ENCODE data around the gene LGI4. TPM values are rescaled to one million over a fixed set of nuclear protein-coding genes. Genes with fewer than 3 reads are reported as not detected.

LGI4 gene
- total and polyA plus RNA-seq, 4 experiments from 2014 or later = 0.72 to 0.81 TPM; not detected in 2

DNA sequence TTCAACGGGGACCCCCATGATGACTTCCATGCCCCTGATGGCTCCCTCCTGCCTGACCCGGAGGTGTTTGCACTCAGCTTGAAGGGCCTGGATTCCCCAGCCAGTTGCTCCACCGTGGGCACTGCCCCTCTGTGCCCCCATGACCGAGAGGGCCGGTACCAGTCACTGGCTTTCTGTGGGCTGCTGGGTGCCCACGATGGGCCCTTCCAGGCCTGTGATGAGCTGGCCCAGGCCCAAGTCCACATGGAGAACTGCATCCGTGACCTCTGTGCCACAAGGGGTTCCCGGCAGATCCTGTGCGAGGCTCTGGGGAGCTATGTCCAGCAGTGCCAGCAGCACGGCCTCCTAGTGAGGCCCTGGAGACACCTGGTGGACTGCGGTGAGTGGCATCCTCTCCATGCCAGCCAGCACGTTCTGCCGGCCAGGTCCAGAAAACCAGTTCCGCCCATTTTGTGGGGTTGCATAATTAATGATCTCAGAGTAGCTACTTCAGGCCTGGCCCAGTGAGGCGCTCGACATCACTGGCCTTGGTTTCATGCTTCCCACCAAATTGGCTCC is 54.2 kb downstream of the LGI4 start:
- no peaks in the 10 kb centered on the region for H3K9me3 ChIP-seq (ENCODE audit: control insufficient read depth in 1 of 2, low read length in 2 of 2)
- Mint-ChIP-seq H3K27ac (no peak overlapping the region), H3K36me3 (no peaks in the 10 kb centered on the region), H3K4me3 (no peak overlapping the region), H3K27me3 (peaks cover 4 to 6% of the 10 kb centered on the region in 2 donors), H3K9me3 (no peaks in the 10 kb centered on the region), H3K4me1 (peaks cover 2 to 4% (median 4%) of the 10 kb centered on the region in 4 donors)
- no peaks in the 10 kb centered on the region for H3K27me3 ChIP-seq (ENCODE audit: insufficient read depth, low read length)
- ChIA-PET POLR2A (ENCODE audit: partially characterized antibody) (no interaction called here), CTCF (ENCODE audit: partially characterized antibody) (interaction anchor here (1.1 kb wide), 1 partner anchor 14 kb away, joined by 4 read pairs; no protein-coding TSS in a partner anchor)
- intact Hi-C loops (cut with micrococcal nuclease) = no loop called here
- H3K4me1 ChIP-seq (ENCODE audit: insufficient read depth, low read length) = peaks cover 3% of the 10 kb centered on the region
- no peak overlapping the region for H3K27ac ChIP-seq (ENCODE audit: low read depth, low read length)
- H3K4me3 ChIP-seq (ENCODE audit: low read length in 2 of 2) = no peak overlapping the region
- H3K36me3 ChIP-seq (ENCODE audit: insufficient read depth, low read length) = no peaks in the 10 kb centered on the region
- no peak for DNase-seq

DNA sequence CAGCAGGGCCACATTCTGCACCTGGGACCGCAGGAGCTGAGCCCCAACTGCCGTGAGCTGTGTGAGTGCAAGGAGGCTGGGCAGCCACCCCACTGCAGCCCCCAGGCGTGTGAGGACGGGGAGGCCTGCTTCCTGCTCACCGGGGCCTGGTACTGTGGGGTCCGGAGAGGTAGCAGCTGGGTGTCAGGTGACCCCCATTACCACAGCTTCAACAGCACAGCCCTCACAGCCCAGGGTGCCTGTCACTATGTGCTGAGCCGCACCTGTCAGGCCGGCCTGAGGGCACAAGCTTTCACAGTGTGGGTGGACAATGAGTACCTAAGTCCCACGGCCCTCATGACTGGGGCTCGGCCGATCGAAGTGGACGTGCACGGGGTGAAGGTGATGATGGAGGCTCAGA is 55.0 kb downstream of the LGI4 start:
- POLR2A ChIA-PET (ENCODE audit: partially characterized antibody) = no interaction called here
- CTCF ChIA-PET (ENCODE audit: partially characterized antibody) = no interaction called here

DNA sequence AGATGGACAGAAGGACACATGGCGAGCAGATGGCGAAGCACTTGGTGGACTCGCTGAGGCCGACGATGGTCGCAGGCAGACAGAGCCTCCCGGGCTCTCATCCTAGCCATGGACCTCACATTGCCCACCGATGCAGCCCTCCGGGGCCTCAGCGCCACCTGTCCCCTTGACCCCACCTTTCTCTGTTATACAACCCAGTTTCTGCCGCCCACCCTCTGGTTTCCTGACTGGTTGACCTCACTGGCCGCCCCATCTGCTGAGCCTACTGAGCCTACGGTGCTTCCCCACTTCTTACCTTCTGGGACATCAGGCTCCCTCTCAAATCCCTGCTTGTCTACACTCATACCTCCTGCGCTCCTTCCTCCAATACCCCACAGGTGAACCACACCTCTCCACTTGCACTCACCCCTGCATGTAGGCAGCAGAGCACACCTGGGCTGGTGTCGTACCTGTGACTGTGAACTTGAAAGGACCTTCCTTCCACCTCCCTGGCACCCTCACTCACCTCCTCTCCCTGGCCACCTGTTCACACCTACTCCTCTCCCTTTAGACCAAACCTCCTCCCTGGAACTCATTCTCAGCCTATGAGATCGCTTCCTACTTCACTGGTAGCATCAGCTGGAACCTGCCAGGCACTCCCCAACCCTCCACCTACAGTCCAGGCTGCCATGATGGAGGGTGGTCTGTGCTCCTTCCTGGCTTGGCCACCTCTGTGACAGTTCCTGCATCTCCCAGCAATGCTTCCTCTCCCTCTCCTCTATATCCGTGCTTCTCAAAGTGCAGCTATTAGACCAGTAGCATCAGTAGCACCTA is 57.2 kb downstream of the LGI4 start:
- intact Hi-C loops (cut with micrococcal nuclease) = no loop called here
- H3K27me3 Mint-ChIP-seq = peaks cover 6% of the 10 kb centered on the region in 2 donors
- H3K4me3 Mint-ChIP-seq = no peak overlapping the region
- no peaks in the 10 kb centered on the region for H3K36me3 ChIP-seq (ENCODE audit: insufficient read depth, low read length)
- H3K27ac ChIP-seq (ENCODE audit: low read depth, low read length) = no peak overlapping the region
- POLR2A ChIA-PET (ENCODE audit: partially characterized antibody) = interaction anchor here (0.6 kb wide), 1 partner anchor 82 kb away, joined by 3 read pairs; no protein-coding TSS in a partner anchor
- no peaks in the 10 kb centered on the region for H3K36me3 Mint-ChIP-seq
- no peak for DNase-seq
- H3K27ac Mint-ChIP-seq = peak overlapping the region in 1 of 7 donors; percentile 39
- CTCF ChIA-PET (ENCODE audit: partially characterized antibody) = no interaction called here
- no peaks in the 10 kb centered on the region for H3K9me3 ChIP-seq (ENCODE audit: control insufficient read depth in 1 of 2, low read length in 2 of 2)
- no peaks in the 10 kb centered on the region for H3K9me3 Mint-ChIP-seq
- H3K27me3 ChIP-seq (ENCODE audit: insufficient read depth, low read length) = no peaks in the 10 kb centered on the region
- peaks cover 0 to 2% (median under 1%) of the 10 kb centered on the region in 4 donors for H3K4me1 Mint-ChIP-seq
- no peaks in the 10 kb centered on the region for H3K4me1 ChIP-seq (ENCODE audit: insufficient read depth, low read length)
- no peak overlapping the region for H3K4me3 ChIP-seq (ENCODE audit: low read length in 2 of 2)

More for the DNA sequence above, 55.0 kb downstream of the LGI4 start:
- Histone ChIP-seq H3K4me3 (ENCODE audit: low read length in 2 of 2) (no peak overlapping the region), H3K36me3 (ENCODE audit: insufficient read depth, low read length) (no peaks in the 10 kb centered on the region), H3K27me3 (ENCODE audit: insufficient read depth, low read length) (no peaks in the 10 kb centered on the region), H3K9me3 (ENCODE audit: control insufficient read depth in 1 of 2, low read length in 2 of 2) (no peaks in the 10 kb centered on the region), H3K27ac (ENCODE audit: low read depth, low read length) (no peak overlapping the region), H3K4me1 (ENCODE audit: insufficient read depth, low read length) (no peaks in the 10 kb centered on the region)
- no peak overlapping the region for H3K4me3 Mint-ChIP-seq
- no peaks in the 10 kb centered on the region for H3K9me3 Mint-ChIP-seq
- intact Hi-C loops (cut with micrococcal nuclease) = no loop called here
- peaks cover 6% of the 10 kb centered on the region in 2 donors for H3K27me3 Mint-ChIP-seq
- DNase-seq = no peak
- peaks cover 0 to 2% (median under 1%) of the 10 kb centered on the region in 4 donors for H3K4me1 Mint-ChIP-seq
- H3K36me3 Mint-ChIP-seq = no peaks in the 10 kb centered on the region
- H3K27ac Mint-ChIP-seq = peak overlapping the region in 1 of 7 donors; percentile 46

DNA sequence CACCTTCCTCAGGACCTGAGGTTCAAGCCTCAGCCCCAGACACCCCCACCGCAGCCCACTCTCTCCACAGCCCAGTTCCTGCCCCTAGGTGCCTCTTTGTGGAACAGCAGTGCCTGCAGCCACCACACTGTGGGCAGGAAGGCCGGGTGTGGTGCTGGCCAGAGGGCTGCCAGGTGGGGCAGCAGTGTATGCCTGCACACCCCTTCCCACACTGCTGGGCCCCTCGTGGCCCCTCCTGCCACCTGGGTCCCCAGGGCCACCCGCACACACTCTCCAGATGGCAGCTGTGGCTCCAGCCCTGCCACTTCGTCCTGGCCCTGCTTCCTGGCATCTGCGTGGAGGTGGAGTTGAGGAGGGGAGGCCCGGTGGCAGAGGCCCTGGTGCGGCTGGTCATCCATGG is 58.2 kb downstream of the LGI4 start:
- intact Hi-C loops (cut with micrococcal nuclease) = no loop called here
- CTCF ChIA-PET (ENCODE audit: partially characterized antibody) = no interaction called here
- POLR2A ChIA-PET (ENCODE audit: partially characterized antibody) = no interaction called here
- no peaks in the 10 kb centered on the region for H3K36me3 ChIP-seq (ENCODE audit: insufficient read depth, low read length)
- H3K27ac ChIP-seq (ENCODE audit: low read depth, low read length) = no peak overlapping the region
- no peaks in the 10 kb centered on the region for H3K27me3 ChIP-seq (ENCODE audit: insufficient read depth, low read length)
- H3K4me3 ChIP-seq (ENCODE audit: low read length in 2 of 2) = no peak overlapping the region
- H3K36me3 Mint-ChIP-seq = no peaks in the 10 kb centered on the region
- H3K27me3 Mint-ChIP-seq = peaks cover 6% of the 10 kb centered on the region in 2 donors
- H3K27ac Mint-ChIP-seq = no peak overlapping the region
- no peaks in the 10 kb centered on the region for H3K4me1 ChIP-seq (ENCODE audit: insufficient read depth, low read length)
- no peak overlapping the region for H3K4me3 Mint-ChIP-seq
- H3K9me3 ChIP-seq (ENCODE audit: control insufficient read depth in 1 of 2, low read length in 2 of 2) = no peaks in the 10 kb centered on the region
- no peak for DNase-seq
- peaks cover 0 to 2% (median under 1%) of the 10 kb centered on the region in 4 donors for H3K4me1 Mint-ChIP-seq
- H3K9me3 Mint-ChIP-seq = no peaks in the 10 kb centered on the region

DNA sequence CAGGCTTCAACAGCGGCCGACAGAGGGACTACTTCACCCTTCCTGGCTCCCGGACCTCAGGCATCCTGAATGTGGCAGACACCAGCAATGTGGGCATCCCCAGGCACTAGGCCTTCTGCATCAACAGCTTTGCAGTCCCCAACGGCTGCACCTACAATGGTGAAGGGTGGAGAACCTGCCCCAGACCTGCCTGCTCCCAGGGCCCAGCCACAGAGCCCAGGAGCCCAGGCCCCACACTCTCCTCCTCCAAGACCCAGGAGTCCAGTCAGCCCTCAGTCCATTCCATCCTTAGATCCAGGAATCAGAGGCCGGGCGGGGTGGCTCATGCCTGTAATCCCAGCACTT is 58.9 kb downstream of the LGI4 start:
- no peak overlapping the region for H3K4me3 ChIP-seq (ENCODE audit: low read length in 2 of 2)
- Mint-ChIP-seq H3K9me3 (peaks cover 0 to 2% (median 0%) of the 10 kb centered on the region in 8 donors), H3K4me3 (no peak overlapping the region), H3K4me1 (peaks cover 0 to 2% (median under 1%) of the 10 kb centered on the region in 4 donors), H3K27me3 (peaks cover 6% of the 10 kb centered on the region in 2 donors), H3K27ac (no peak overlapping the region), H3K36me3 (no peaks in the 10 kb centered on the region)
- H3K36me3 ChIP-seq (ENCODE audit: insufficient read depth, low read length) = no peaks in the 10 kb centered on the region
- H3K27ac ChIP-seq (ENCODE audit: low read depth, low read length) = no peak overlapping the region
- POLR2A ChIA-PET (ENCODE audit: partially characterized antibody) = no interaction called here
- no peaks in the 10 kb centered on the region for H3K9me3 ChIP-seq (ENCODE audit: control insufficient read depth in 1 of 2, low read length in 2 of 2)
- intact Hi-C loops (cut with micrococcal nuclease) = no loop called here
- H3K27me3 ChIP-seq (ENCODE audit: insufficient read depth, low read length) = no peaks in the 10 kb centered on the region
- DNase-seq = no peak
- H3K4me1 ChIP-seq (ENCODE audit: insufficient read depth, low read length) = no peaks in the 10 kb centered on the region
- CTCF ChIA-PET (ENCODE audit: partially characterized antibody) = no interaction called here

DNA sequence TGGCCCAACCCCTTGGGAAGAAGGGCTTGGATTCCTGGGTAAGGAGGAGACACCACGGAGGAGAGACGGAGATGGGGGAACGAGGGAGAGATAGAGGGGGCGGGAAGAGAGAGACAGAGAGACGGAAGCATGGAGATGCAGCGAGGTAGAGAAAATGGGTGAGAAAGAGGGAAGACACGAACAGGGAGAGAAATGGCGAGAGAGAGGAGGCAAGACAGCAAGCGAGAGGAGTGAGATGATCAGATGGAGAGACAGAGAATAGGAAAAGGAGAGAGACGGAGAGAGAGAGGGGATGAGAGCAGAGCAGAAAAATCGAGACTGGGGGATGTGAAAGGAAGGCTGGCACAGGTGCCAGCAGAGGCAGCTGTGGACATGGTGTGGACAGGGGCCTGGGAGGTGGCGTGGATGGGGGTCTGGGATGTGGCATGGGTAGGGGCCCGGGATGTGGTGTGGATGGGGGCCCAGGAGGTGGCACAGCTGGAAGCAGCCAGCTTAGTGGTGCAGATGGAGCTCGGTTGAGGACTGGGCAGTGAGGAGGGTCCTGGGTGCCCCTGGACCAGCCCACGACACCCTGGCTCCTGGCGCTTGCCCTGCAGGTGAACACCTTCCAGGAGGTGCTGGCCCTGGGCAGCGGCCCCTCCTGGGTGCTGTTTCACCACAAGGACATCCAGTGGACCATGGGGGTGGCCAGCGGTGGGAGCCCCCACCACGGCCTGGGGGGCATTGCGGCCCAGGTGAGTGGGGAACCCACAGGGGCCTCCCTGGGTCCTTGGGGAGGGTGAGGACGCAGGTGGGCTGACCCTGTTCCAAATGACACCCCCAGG is 59.4 kb downstream of the LGI4 start:
- peaks cover 0 to 2% (median under 1%) of the 10 kb centered on the region in 4 donors for H3K4me1 Mint-ChIP-seq
- no peak overlapping the region for H3K27ac Mint-ChIP-seq
- DNase-seq = no peak
- Histone ChIP-seq H3K9me3 (ENCODE audit: control insufficient read depth in 1 of 2, low read length in 2 of 2) (no peaks in the 10 kb centered on the region), H3K27me3 (ENCODE audit: insufficient read depth, low read length) (no peaks in the 10 kb centered on the region), H3K36me3 (ENCODE audit: insufficient read depth, low read length) (no peaks in the 10 kb centered on the region), H3K27ac (ENCODE audit: low read depth, low read length) (no peak overlapping the region), H3K4me1 (ENCODE audit: insufficient read depth, low read length) (no peaks in the 10 kb centered on the region), H3K4me3 (ENCODE audit: low read length in 2 of 2) (no peak overlapping the region)
- POLR2A ChIA-PET (ENCODE audit: partially characterized antibody) = no interaction called here
- H3K9me3 Mint-ChIP-seq = peaks cover 0 to 7% (median 3%) of the 10 kb centered on the region in 8 donors
- peaks cover 0 to 4% of the 10 kb centered on the region in 2 donors for H3K36me3 Mint-ChIP-seq
- intact Hi-C loops (cut with micrococcal nuclease) = no loop called here
- CTCF ChIA-PET (ENCODE audit: partially characterized antibody) = no interaction called here
- H3K27me3 Mint-ChIP-seq = peaks cover 6% of the 10 kb centered on the region in 2 donors
- no peak overlapping the region for H3K4me3 Mint-ChIP-seq

Data from CD4-positive, alpha-beta memory T cell (primary cell).